HG03045 (cell line): ENCODE results near the gene PRR11.
A peak's percentile ranks its signal among the peaks of the same experiment; 100 is the strongest.
"Not testable (repeated sequence)": the region's sequence is repeated elsewhere in the genome, so short reads cannot be mapped to it uniquely, and the experiment has no call there.

Experiments
- ATAC-seq: cut with Tn5 transposase; IDR thresholded peaks from one replicate; pipeline ENCODE4 v1.9.1; 2021; ENCODE audit warnings: mild to moderate bottlenecking, moderate library complexity; ENCODE audit not compliant: unreplicated experiment

The PRR11 gene

DNA sequence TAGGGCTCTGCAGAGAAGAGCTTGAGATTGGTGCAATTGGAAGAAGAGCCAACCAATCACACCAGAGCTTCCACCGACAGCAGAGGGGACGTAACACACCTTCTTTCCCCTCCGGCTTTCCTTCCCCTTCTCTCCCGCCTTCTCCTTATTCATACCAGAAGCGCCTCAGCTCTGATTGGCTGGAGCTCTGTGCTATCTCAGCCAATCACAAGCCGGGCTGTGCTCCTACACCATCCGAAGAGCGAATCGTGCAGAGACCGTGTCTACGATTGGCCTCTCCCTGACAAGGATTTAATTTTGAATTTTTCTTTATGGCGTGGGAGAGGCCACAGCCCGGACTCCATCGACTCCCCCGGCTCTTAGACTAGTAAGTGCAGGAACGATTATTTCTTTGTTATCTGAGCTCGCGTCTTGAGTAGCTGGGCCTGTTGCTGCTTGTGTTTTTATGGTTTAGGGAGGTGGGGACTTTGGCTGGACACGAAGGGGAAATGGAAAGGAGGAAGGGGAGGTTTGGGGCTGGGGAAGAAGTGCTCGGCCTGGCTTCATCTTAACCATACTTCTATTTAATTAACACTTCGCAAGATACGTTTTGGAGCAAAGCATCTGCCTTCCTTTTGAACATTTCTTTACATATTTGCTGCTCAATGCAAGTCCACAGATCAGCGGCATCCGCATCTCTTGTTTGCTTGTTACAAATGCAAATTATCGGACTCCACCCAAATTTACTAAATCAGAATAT, at the start of gene PRR11:
Gene PRR11, plus strand, starts transcription at position 308 of the 739 bp plus-strand sequence. CDS start 14,007 bp downstream, outside the sequence.
- peak; percentile 87 for ATAC-seq

DNA sequence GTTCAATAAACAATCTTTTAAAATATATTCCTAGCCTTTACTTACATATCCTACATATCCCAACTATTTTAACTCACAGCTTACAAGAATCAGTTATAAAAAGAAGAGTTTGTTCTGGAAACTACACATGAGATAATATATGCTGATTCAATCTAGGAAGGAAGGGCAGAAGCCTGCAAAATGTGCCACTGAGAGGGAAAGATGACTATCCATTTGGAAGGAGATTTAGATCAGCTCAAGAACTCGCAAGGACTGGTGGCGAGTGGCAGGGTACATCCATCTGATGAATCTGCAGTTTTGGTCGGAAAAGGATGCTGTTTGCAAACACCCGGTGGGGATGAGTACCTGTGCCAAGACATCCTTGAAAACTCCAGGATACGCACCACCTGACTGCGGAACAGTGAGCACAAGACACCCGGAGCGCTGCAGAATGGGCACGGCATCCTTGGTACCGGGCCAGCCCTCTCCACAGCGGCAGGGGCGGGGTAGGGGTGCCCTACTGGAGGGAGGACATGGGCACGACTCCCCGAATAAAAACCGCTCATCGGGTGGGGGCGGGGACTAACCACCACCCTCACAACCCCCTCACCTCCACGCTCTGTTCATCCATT, 49.6 kb upstream of the PRR11 start:
- ATAC-seq: peak; percentile 25

GRCh38 chr17:59106463-59107305, 48.9 kb upstream of the PRR11 start, which contains the start of gene TRIM37:
Gene TRIM37 (minus strand): TSS chr17:59106880. CDS start chr17:59106461, 419 bp downstream.
- ATAC-seq: peak; percentile 91

- ATAC-seq: no peak
Observed at GRCh38 chr17:59107306-59107670, 48.3 kb upstream of the PRR11 start.

DNA sequence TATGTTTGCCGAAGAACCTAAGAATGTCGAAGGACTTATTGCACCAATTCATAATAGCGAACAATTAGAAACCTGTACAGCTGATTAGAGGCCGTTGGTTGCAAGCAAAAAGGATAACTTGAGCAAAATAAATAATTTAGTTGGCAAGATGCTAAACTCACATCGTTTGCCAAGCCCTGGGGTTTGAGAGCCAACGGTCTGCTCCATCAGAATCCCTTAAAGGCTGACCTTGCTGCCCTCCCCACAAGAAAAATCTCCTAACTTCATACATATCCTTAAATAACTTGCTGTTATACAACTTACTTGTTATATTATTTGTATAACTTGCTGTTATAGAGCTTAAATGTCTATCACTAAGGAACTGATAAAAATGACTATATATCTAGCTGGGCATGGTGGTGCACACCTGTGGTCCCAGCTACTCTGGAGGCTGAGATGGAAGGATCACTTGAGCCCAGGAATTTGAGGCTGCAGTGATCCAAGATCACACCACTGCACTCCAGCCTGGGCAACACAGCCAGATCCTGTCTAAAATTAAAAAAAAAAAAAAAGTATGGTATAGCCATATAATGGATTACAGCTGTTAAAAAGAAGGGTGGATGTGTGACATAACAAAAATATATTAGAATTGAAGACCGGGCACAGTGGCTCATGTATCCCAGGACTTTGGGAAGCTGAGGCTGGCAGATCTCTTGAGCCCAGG, 47.0 kb upstream of the PRR11 start:
- no peak for ATAC-seq

DNA sequence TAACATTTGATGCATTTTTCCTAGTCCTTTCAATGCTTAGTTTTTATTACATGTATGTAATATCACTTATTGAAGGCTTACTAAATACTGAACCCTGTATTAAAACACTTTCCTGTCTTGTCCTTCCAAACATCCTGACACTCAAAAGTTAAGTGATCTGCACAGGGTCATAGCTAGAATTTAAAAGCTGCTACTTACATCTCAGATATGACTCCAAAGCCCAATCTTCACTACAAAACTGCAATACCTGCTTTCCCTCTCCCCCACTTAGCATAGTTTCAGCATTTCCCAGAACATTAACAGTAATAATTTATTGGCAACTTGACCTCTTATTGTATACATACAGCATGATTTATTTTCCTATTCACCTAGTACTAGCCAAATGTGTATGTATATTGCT, 44.6 kb upstream of the PRR11 start:
- ATAC-seq: no peak

GRCh38 chr17:59111539-59111938, 44.0 kb upstream of the PRR11 start:
- no peak for ATAC-seq

DNA sequence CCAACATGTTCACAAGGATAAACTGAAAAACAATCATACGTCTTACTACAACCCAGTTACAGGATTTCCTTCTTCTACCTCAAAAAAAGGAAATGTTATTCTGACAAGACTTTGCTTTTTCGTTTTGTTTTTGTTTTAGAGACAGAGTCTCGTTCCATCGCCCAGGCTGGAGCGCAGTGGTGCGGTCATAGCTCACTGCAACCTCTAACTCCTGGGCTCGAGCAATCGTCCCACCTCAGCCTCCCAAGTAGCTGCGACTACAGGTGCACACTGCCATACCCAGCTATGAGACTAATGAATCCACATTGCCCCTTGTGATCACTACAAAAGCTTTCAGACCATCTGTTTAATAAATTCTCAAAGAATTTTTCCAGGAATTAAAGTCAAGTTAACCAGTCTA, 40.1 kb upstream of the PRR11 start:
- ATAC-seq: no peak

DNA sequence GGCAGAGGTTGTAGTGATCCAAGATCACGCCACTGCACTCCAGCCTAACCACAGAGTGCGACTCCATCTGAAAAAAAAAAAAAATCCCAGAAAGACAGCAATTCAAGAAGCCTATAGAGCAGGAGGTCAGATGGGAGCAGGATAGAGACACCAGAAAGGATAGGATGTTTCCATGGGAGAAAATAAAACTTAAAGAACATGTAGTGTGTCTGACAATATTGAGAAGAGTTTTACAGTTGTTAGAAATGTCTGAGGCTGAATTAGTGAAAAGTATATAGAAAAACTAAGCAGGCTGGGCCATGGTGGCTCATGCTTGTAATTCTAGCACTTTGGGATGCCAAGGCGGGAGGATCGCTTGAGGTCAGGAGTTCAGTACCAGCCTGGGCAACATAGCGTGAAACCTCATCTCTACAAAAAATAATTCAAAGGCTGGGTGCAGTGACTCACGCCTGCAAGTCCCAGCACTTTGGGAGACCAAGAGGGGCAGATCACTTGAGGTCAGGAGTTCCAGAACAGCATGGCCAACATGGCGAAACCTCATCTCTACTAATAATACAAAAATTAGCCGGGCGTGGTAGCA, 33.6 kb upstream of the PRR11 start:
- ATAC-seq: no peak

DNA sequence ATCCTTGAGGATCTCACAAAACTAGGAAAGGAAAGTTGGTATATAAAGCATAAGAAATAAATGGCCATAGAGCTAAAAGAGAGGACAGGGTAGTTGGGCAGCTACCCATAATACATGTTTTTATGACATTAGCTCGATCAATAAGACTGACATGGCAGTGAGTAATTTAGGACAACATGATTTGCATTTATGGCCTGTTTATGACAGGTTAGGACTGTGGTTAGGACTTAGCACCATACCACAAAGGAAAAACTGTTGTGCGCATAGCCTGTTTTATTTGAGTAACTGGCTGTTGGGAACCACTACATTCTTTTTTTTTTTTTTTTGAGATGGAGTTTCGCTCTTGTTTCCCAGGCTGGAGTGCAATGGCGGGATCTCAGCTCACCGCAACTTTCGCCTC, 30.9 kb upstream of the PRR11 start:
- peak; percentile 56 for ATAC-seq

- no peak for ATAC-seq
Observed at GRCh38 chr17:59126809-59127417, 28.6 kb upstream of the PRR11 start.

- ATAC-seq: no peak
Observed at GRCh38 chr17:59129814-59130213, 25.7 kb upstream of the PRR11 start.

- no peak for ATAC-seq
Observed at GRCh38 chr17:59131131-59131530, 24.4 kb upstream of the PRR11 start.

- not testable (repeated sequence) for ATAC-seq
Observed at GRCh38 chr17:59138339-59138738, 17.2 kb upstream of the PRR11 start.

- ATAC-seq: no peak
Observed at GRCh38 chr17:59139939-59140338, 15.6 kb upstream of the PRR11 start.

GRCh38 chr17:59141860-59142259, 13.7 kb upstream of the PRR11 start:
- ATAC-seq: no peak

- no peak for ATAC-seq
Observed at GRCh38 chr17:59145571-59146096, 9.9 kb upstream of the PRR11 start.

DNA sequence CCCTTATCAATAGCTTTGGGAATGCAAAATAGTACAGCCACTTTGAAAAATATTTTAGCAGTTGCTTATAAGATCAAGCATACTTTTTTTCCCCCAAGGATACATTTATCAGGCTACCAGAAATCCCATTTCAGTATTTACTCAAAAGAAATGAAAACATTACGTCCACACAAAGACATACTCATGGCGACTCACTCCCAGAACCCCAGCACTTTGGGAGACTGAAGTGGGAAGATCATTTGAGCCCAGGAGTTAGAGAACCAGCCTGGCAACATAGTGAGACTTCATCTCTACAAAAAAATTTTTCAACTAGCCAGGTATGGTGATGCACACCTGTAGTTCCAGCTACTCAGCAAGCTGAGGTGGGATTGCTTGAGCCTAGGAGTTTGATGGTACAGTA, 6.5 kb upstream of the PRR11 start:
- no peak for ATAC-seq

DNA sequence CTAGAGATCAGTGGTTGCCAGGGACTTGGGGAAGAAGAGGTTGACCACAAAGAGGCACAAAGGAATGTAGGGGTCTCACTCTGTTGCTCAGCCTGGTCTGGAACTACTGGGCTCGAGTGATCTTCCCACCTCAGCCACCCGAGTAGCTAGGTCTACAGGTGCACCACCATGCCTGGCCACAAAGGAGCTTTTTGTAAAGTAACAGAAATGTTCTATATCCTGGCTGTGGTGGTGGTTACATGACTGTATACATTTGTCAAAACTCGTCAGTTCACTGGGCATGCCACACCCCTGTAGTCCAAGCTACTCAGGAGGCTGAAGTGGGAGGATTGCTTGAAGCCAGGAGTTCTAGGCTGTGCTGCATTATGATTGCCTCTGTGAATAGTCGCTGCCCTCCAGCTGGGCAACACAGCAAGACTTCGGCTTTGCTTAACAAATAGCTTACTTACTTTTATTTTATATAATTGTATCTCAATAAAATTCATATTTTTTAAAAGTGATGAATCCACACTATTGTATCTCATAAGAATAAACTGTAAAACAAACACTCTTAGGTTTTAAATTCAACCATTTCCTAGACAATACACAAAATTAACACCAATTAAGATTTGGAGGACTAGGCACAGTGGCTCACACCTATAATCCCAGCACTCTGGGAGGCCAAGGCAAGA, 5.6 kb upstream of the PRR11 start:
- ATAC-seq: no peak
